Esophagus muscularis mucosa (tissue), 4 donors: ENCODE measurements around the gene CHMP1A.

Source experiments
- EP300 ChIP-seq: sonication (generic); formaldehyde crosslinking; IDR thresholded peaks from one replicate; pipeline ENCODE4 v1.6.1; 2017; ENCODE audit warnings: antibody characterized with exemption
- POLR2A ChIP-seq: fragments of 450-650 bp; IDR thresholded peaks from one replicate; pipeline ENCODE4 v1.6.1; 2017; ENCODE audit warnings: antibody characterized with exemption, moderate library complexity, mild to moderate bottlenecking, low read depth
- POLR2AphosphoS5 ChIP-seq, 2 donors: sonication (generic); formaldehyde crosslinking; IDR thresholded peaks; one replicate each; pipeline ENCODE4 v1.6.1; 2017; ENCODE audit warnings: antibody characterized with exemption in 2 of 2
- TF ChIP-seq, protein P1 (sequence below), 3 experiments: fragments of 200-600 bp in 2 of 3; fragments of 450-650 bp in 1 of 3; sonication (generic) in 2 of 3; IDR thresholded peaks; one replicate each; pipeline ENCODE4 v1.5.1; 2017 to 2019; ENCODE audit warnings: antibody characterized with exemption in 3 of 3, mild to moderate bottlenecking in 2 of 3, moderate library complexity in 1 of 3

DNA sequence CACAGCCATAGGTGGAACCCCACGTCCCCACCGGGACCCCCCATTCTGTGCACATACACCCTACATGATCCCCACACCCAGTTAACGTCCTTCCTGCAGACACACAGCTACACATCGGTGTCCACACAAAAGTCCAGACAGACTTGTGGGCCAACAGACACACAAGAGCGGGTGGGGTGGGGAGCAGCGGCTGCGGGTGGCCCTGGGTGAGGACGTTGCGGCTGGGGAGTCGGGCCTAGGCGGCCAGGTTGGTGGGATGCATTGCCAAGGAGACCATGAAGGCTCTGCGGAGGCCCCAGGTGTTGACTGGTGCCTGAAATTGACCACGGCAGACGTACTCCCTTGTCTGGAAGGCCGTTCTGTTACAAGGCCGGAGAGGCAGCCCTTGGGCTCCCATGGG lies 52.7 kb downstream of the CHMP1A start:
- TF ChIP-seq, protein P1, sequence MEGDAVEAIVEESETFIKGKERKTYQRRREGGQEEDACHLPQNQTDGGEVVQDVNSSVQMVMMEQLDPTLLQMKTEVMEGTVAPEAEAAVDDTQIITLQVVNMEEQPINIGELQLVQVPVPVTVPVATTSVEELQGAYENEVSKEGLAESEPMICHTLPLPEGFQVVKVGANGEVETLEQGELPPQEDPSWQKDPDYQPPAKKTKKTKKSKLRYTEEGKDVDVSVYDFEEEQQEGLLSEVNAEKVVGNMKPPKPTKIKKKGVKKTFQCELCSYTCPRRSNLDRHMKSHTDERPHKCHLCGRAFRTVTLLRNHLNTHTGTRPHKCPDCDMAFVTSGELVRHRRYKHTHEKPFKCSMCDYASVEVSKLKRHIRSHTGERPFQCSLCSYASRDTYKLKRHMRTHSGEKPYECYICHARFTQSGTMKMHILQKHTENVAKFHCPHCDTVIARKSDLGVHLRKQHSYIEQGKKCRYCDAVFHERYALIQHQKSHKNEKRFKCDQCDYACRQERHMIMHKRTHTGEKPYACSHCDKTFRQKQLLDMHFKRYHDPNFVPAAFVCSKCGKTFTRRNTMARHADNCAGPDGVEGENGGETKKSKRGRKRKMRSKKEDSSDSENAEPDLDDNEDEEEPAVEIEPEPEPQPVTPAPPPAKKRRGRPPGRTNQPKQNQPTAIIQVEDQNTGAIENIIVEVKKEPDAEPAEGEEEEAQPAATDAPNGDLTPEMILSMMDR (IDR thresholded peaks at IDR 0.05): no peak
- TF ChIP-seq POLR2A (no peak), POLR2AphosphoS5 (IDR thresholded peaks at IDR 0.05) (no peak), EP300 (no peak)
